DOHH2 (cell line): Measurements from ENCODE around the gene TAF11L13.
"Not testable (repeated sequence)": the region's sequence is repeated elsewhere in the genome, so short reads cannot be mapped to it uniquely, and the experiment has no call there.

ENCODE experiments used
- H3F3A ChIP-seq: fragments of 200-600 bp; sonication (generic), shearing (Covaris generic); 2 replicates; pipeline ENCODE4 v1.6.0; 2016; ENCODE audit warnings: antibody characterized with exemption, mild to moderate bottlenecking; ENCODE audit not compliant: control insufficient read depth, insufficient read depth
- H3K27ac ChIP-seq: fragments of 200-600 bp; sonication (generic); 2 replicates; pipeline ENCODE4 v1.5.1; 2014; ENCODE audit warnings: low read depth, mild to moderate bottlenecking, low read length, moderate library complexity
- H3K27me3 ChIP-seq: fragments of 200-600 bp; sonication (generic); 2 replicates; pipeline ENCODE4 v1.6.1; 2014; ENCODE audit warnings: mild to moderate bottlenecking, low read length, mixed read lengths; ENCODE audit not compliant: control insufficient read depth
- H3K36me3 ChIP-seq: fragments of 200-600 bp; sonication (generic); 2 replicates; pipeline ENCODE4 v1.6.1; 2014; ENCODE audit warnings: mild to moderate bottlenecking, low read length, moderate library complexity, mixed read lengths; ENCODE audit not compliant: control insufficient read depth
- H3K4me1 ChIP-seq: fragments of 200-600 bp; sonication (generic); 2 replicates; pipeline ENCODE4 v1.6.1; 2014; ENCODE audit warnings: mild to moderate bottlenecking, low read length, mixed read lengths; ENCODE audit not compliant: control insufficient read depth
- H3K4me2 ChIP-seq: fragments of 200-600 bp; sonication (generic); 2 replicates; pipeline ENCODE4 v1.6.0; 2014; ENCODE audit warnings: mild to moderate bottlenecking, low read length, moderate library complexity
- H3K4me3 ChIP-seq: fragments of 200-600 bp; sonication (generic); 2 replicates; pipeline ENCODE4 v1.5.1; 2014; ENCODE audit warnings: mild to moderate bottlenecking, low read length, mixed read lengths
- H3K79me2 ChIP-seq: fragments of 200-600 bp; sonication (generic); 2 replicates; pipeline ENCODE4 v1.6.1; 2014; ENCODE audit warnings: mild to moderate bottlenecking, low read length, mixed read lengths; ENCODE audit not compliant: control insufficient read depth
- H3K9me2 ChIP-seq: fragments of 200-600 bp; sonication (generic); replicated peaks from 2 replicates; pipeline ENCODE4 v1.6.1; 2014; ENCODE audit warnings: mild to moderate bottlenecking, low read length, mixed read lengths; ENCODE audit not compliant: control insufficient read depth
- H3K9me3 ChIP-seq: fragments of 200-600 bp; sonication (generic); 2 replicates; pipeline ENCODE4 v1.6.1; 2014; ENCODE audit warnings: antibody characterized with exemption, low read length, mixed read lengths; ENCODE audit not compliant: control insufficient read depth, insufficient read depth
- H4K20me1 ChIP-seq: fragments of 200-600 bp; sonication (generic); 2 replicates; pipeline ENCODE4 v1.6.0; 2014; ENCODE audit warnings: low read depth, mild to moderate bottlenecking, antibody characterized with exemption, low read length, moderate library complexity; ENCODE audit not compliant: control insufficient read depth, insufficient read depth
- EZH2phosphoT487 ChIP-seq: fragments of 200-600 bp; sonication (generic); IDR thresholded peaks from 2 replicates; pipeline ENCODE4 v1.6.1; 2017; ENCODE audit warnings: borderline replicate concordance, mild to moderate bottlenecking, antibody characterized with exemption, low read length, moderate library complexity, mixed read lengths
- TF ChIP-seq, protein P1 (sequence below): fragments of 200-600 bp; sonication (generic); IDR thresholded peaks from one replicate; pipeline ENCODE4 v1.5.1; 2014; ENCODE audit warnings: antibody characterized with exemption, mild to moderate bottlenecking, low read depth, low read length; ENCODE audit not compliant: poor library complexity, severe bottlenecking

TAF11L13 gene

DNA sequence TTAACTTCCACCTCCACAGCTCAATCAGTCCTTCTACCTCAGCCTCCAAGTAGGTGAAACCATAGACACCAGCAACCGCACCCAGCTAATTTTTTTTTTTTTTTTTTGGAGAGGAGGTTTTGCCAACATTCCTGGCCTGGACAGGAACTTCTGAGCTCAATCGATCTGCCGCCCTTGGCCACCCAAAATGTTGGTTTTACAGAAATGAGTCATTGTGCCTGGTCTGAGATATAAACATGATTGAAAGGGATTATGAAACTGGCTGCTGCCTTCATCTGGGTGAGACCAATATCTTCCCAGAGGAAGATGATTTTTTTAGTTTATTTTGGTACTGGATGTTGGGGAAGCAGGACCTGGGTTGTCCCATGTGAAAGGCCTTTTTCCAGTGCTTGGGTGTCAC is 12.5 kb upstream of the TAF11L13 start:
- Histone ChIP-seq H4K20me1 (no peaks in the 10 kb centered on the region), H3K4me1 (no peaks in the 10 kb centered on the region), H3K27ac (no peak overlapping the region), H3K36me3 (no peaks in the 10 kb centered on the region), H3K9me2 (no peaks in the 10 kb centered on the region), H3K9me3 (no peaks in the 10 kb centered on the region), H3K27me3 (no peaks in the 10 kb centered on the region), H3F3A (no peaks in the 10 kb centered on the region), H3K4me3 (no peak overlapping the region), H3K79me2 (no peaks in the 10 kb centered on the region), H3K4me2 (no peak overlapping the region)
- TF ChIP-seq, protein P1, sequence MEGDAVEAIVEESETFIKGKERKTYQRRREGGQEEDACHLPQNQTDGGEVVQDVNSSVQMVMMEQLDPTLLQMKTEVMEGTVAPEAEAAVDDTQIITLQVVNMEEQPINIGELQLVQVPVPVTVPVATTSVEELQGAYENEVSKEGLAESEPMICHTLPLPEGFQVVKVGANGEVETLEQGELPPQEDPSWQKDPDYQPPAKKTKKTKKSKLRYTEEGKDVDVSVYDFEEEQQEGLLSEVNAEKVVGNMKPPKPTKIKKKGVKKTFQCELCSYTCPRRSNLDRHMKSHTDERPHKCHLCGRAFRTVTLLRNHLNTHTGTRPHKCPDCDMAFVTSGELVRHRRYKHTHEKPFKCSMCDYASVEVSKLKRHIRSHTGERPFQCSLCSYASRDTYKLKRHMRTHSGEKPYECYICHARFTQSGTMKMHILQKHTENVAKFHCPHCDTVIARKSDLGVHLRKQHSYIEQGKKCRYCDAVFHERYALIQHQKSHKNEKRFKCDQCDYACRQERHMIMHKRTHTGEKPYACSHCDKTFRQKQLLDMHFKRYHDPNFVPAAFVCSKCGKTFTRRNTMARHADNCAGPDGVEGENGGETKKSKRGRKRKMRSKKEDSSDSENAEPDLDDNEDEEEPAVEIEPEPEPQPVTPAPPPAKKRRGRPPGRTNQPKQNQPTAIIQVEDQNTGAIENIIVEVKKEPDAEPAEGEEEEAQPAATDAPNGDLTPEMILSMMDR, result no peak
- TF ChIP-seq EZH2phosphoT487, result no peak

DNA sequence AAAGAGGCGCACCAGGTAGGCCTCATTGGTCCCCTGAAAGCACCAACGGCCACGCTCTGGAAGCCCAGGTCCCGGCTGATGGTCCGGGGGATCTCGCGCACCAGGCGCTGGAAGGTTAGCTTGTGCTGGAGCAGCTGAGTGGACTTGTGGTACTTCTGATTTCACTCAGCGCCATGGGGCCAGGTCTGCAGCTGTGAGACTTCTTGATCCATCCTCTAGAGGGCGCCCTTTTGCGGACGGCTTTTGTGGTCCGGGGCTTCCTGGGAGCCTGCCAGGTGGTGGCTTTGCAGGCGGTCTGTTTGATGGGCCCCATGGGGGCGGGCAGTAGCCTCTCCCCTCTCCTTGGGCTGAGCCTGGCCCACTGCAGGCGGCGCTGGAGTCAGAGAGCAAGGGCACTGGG is 11.3 kb upstream of the TAF11L13 start:
- no peak overlapping the region for H3K27ac ChIP-seq
- no peaks in the 10 kb centered on the region for H3K4me1 ChIP-seq
- H4K20me1 ChIP-seq, result no peaks in the 10 kb centered on the region
- H3K9me2 ChIP-seq, result no peaks in the 10 kb centered on the region
- no peaks in the 10 kb centered on the region for H3K27me3 ChIP-seq
- no peaks in the 10 kb centered on the region for H3K79me2 ChIP-seq
- no peaks in the 10 kb centered on the region for H3K9me3 ChIP-seq
- no peak overlapping the region for H3K4me3 ChIP-seq
- TF ChIP-seq, protein P1, result peak; percentile 49
- TF ChIP-seq EZH2phosphoT487, result no peak
- H3K4me2 ChIP-seq, result no peak overlapping the region
- H3F3A ChIP-seq, result no peaks in the 10 kb centered on the region
- H3K36me3 ChIP-seq, result no peaks in the 10 kb centered on the region

DNA sequence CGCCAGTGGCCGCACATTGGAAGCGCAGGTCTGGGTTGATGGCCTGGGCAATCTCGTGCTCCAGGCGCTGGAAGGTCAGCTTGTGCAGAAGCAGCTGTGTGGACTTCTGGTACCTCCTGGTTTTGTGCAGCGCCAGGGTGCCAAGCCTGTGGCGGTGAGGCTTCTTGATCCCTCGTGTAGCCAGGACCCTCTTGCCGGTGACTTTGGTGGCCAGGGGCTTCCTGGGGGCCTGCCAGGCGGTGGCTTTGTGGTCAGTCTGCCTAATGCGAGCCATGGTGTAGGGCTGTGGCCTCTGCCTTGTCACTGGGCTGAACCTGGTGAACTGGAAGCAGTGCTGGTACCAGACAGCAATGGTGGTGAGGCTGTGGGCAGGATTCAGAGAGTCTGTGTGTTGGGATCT is 6.2 kb upstream of the TAF11L13 start:
- Histone ChIP-seq H3K36me3 (no peaks in the 10 kb centered on the region), H3K27me3 (no peaks in the 10 kb centered on the region), H3K79me2 (no peaks in the 10 kb centered on the region), H3F3A (no peaks in the 10 kb centered on the region), H3K4me1 (no peaks in the 10 kb centered on the region), H3K9me3 (no peaks in the 10 kb centered on the region), H3K27ac (no peak overlapping the region), H4K20me1 (no peaks in the 10 kb centered on the region), H3K4me2 (no peak overlapping the region), H3K9me2 (no peaks in the 10 kb centered on the region), H3K4me3 (no peak overlapping the region)
- TF ChIP-seq, protein P1, result no peak
- TF ChIP-seq EZH2phosphoT487, result no peak

DNA sequence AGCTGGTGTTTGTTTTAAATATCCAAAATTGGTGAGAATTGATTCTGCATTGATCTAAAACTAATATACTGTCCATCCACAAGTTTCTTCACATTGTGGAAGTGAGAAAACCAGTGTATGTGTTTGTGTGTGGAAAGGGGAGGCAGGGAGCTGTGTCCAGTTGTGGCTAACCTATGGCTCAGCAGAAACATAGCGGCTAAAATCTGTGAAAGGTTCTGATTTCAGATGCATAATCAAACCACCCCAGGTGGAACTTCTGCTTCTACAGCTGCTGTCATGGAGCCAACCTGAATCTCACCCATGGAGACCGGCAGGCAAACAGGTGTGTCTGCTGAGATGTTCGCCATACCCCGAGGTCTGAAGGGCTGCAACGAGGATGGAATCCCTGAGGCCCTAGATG is 2.3 kb downstream of the TAF11L13 start, which contains the start of gene TAF11L14:
Gene TAF11L14, plus strand, starts transcription at position 301 of the 400 bp plus-strand sequence.
- no peak within 1 kb of the TSS for H3K27ac ChIP-seq
- no peaks in the 10 kb centered on the region for H4K20me1 ChIP-seq
- no peaks in the 10 kb centered on the region for H3K36me3 ChIP-seq
- no peaks in the 10 kb centered on the region for H3F3A ChIP-seq
- no peaks in the 10 kb centered on the region for H3K4me1 ChIP-seq
- no peak within 1 kb of the TSS for H3K4me3 ChIP-seq
- no peaks in the 10 kb centered on the region for H3K9me2 ChIP-seq
- no peaks in the 10 kb centered on the region for H3K27me3 ChIP-seq
- H3K4me2 ChIP-seq, result no peak within 1 kb of the TSS
- TF ChIP-seq EZH2phosphoT487, result no peak
- TF ChIP-seq, protein P1, result no peak
- H3K9me3 ChIP-seq, result no peaks in the 10 kb centered on the region
- no peaks in the 10 kb centered on the region for H3K79me2 ChIP-seq

DNA sequence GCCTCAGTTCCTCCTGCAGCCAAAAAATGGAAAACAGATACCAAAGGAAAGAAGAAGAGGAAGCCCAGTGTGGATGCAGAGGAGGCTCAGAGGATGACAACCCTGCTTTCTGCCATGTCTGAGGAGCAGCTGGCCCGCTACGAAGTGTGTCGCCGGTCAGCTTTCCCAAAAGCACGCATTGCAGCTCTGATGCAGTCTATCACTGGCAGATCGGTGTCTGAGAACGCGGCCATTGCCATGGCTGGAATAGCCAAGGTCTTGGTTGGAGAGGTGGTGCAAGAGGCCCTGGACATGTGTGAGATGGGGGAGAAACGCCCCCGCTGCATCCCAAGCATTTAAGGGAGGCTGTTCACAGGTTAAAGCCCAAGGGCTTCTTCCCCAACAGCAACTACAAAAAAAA is 17.3 kb downstream of the TAF11L13 start:
- H4K20me1 ChIP-seq, H3K4me2 ChIP-seq, H3K9me3 ChIP-seq, H3K4me3 ChIP-seq, H3F3A ChIP-seq, H3K36me3 ChIP-seq, H3K9me2 ChIP-seq, H3K27ac ChIP-seq, H3K79me2 ChIP-seq, H3K27me3 ChIP-seq, H3K4me1 ChIP-seq: not testable (repeated sequence)
